Activated CD8-positive, alpha-beta memory T cell treated with anti-CD3 and anti-CD28 coated beads for 24 hours (primary cell): ENCODE data around the gene TCL1A.
A peak's percentile ranks its signal among the peaks of the same experiment; 100 is the strongest.

Experiments used
- DNase-seq: peaks from one replicate; pipeline ENCODE4 v3.0.0-alpha.2; 2020

Gene TCL1A

DNA sequence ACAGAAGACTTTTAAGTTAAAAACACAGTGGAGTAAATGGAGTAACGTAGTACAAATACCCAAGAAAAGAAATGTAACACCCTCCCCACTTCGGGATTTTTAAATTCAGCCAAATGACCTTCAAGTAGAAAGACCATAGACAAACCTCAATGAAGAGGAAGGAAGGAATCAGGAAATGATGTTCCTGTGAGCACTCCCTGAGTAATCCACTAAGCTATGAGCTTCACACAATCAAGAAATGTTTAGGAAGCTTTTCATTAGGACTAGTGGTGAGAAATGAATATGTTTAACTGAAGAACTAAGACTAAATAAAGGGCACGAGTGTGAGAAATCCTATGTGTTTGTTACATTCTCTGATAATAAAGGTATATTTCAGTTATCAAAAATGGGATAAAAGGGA lies 10.1 kb downstream of the TCL1A start:
- no peak for DNase-seq

DNA sequence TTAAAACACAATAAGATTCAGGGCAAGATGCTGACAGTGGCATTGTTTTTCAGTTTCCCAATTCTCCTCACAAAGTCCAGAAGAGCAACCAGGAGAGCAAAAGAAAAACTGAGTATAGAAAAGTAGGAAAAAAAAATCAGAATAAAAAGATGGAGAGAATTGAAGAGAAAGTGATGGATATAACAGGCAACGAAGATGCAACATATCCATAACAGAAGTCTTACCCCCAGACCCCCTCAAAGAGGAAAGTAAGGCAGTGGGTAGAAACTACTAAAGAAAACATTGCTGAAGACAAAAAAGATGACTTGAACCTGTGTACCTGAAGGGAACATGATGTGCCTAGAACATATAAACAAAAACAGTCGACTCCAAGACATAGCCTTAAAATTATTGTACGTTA lies 10.6 kb downstream of the TCL1A start:
- DNase-seq = no peak

DNA sequence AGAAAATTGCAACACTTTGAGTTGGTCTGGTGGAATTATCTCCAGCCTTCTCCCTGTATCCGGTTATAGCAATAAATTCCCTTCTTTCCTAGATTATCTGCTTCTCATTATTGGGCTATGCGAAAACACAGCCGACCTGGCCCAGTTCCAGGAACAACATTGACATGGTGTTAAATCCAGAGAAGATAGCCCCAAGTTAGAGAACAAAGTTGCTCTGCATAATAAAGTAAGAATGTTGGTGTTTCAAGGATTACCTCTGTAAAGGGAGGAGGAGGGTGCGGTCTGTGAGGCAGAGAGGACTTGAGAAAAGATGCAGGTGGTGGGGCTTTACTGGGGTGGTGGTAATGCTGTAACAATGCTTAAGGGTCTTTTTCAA lies 12.1 kb downstream of the TCL1A start:
- DNase-seq = no peak

DNA sequence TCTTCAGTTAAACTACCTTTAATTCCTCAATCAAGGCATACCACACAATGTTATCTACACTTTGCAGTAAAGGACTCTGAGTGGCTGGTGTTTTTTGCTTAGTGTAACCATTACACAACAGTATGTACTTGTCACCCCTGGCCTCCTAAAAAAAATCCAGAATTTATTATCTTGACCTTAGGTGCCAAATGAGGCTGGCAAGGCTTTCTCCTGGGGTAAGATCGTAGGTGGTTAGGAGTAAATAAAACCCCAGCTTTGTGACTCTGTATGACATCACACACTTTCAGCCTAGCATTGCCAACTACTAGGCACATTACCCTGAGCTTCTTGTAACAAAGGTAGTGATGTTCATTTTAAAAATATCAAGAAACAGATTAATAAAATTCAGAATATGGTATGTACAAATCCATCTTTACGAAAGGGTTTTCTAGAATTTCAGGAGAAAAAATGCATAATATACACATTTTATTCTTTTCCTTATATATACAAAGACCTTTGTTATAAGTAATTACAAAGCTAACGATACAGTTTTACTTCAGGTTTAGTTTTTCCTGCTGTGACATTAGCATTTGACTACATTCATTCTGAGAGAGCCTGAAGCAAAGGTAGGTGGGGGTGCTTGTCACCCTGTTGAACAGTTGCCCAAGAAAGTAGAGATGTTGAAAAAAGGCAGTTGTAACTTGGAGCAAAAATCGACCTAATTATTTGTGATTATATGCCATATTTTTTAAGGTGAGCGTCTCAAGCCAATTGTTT lies 13.5 kb downstream of the TCL1A start:
- DNase-seq = no peak

DNA sequence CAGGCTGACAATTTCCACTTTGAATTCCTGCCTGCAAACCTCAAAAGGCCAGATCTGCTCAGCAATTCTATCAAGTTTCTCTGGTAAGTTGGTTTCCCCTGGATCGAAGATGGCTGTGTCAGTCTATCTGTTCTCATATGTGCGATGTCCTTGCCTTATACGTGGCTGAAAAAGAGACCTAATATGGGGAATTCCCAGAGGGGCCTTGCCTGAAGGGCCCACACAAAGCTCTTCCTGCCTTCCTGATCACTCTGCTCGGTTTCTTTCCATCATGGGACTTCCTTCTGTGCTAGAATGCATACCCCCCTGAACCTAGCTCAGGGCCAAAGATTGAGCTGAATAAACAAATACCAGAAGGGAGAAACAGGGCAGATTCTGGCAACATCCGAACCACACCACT lies 14.5 kb downstream of the TCL1A start:
- no peak for DNase-seq

DNA sequence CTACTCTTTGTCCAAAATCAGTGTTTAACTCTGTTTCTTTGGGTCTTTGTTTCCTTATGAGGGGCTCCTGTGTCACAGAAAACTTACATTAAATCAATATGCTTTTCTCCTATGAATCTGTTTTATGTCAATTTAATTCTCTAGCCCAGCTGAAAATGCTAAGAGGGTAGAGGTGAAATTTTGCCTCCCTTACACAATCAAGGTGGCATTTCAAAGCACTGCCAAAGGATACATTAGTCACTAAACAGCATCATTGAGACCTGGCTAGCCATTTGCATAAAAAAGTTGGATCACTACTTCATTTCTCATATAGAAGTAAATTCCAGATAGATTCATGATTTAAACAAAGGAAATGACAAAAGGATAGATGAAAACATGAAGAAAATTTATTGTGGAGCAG lies 15.6 kb downstream of the TCL1A start:
- DNase-seq = no peak

DNA sequence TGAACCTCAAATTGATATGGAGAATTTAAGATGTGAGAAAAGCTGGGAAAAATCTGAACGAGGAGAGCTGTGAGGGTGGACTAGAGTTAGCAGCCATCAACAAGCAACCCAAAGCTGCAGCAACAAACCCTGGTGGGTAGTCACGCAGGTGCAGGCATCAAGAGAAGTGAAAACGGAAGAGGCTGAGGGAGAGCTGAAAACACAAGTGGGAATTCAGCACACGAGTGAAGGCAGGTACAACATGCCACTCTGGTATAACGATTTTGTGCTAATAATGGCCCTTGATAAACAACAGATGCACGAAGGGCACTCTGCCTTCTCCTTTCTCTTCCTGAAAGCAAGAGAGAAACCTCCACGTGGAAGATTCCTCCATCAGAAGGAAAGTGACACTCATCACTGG lies 16.2 kb downstream of the TCL1A start:
- DNase-seq = no peak

DNA sequence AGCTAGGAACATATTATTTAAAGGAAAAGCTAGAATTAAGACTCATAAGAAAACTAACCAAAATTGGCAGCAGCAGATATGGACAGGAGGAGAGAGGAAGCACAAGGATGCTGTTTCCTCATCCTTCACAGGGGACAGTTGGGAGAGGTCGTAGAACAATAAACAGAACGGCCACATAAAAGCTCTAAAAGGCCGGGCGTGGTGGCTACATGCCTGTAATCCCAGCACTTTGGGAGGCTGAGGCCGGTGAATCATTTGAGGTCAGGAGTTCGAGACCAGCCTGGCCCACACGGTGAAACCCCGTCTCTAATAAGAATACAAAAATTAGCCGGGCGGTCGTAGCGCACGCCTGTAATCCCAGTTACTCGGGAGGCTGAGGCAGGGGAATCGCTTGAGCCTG lies 17.2 kb downstream of the TCL1A start:
- DNase-seq = no peak

DNA sequence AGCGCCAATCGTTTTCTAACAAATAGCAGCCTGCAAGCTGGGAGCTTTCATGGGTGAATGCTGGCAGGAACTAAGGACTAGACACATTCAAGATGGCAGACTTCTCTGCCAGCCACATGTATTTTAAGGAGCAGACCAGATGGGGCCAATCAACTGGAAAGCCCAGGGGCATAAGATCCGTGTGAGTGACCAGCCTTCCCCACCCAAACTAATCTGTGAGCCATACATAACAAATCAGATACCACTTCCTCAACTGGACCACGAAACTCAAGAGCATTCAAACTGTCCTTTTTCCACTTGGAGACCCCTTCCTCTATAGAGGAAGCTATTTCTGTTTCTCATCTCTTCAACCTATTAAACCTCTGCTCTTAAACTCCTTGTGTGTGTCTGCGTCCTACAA lies 18.0 kb downstream of the TCL1A start:
- no peak for DNase-seq

DNA sequence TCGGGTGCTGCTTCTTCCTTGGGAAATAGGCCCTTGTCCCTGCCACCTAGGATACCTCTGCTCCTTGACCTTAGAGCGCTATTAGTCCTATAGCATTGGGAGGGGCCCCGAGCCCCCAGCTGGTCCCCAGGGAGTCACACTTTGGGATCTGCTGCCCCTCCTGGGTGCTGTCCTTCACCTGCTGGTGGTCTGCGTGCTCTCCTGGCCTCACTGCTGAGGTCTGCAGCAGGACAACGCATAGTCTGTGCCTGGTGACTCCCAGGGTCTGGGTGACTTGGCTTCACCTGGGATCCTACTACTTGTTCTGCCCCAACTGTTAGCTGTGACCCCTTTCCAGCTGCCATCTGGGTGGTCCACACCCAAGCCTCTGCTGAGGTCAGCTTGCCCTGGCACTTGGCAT lies 18.9 kb downstream of the TCL1A start:
- DNase-seq = no peak

DNA sequence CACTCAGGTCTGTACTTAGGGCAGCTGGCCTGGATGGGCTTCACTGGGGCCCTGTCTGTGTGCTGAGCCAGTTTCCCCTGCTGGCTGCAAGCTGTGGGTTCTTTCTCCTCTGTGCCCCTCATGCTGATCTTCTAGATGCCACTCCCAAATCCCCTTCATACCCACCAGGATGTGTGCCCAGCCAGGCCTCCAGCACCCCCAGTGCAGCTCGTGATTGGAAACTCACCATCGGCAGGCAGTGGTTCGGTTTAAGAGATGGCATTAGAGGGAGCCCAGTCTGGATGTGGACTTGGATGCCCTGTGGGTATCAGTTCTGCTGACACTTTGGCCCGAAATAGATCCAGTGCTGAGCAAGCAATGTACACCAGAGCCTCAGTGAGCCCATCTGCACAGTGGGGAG lies 21.8 kb downstream of the TCL1A start:
- no peak for DNase-seq

DNA sequence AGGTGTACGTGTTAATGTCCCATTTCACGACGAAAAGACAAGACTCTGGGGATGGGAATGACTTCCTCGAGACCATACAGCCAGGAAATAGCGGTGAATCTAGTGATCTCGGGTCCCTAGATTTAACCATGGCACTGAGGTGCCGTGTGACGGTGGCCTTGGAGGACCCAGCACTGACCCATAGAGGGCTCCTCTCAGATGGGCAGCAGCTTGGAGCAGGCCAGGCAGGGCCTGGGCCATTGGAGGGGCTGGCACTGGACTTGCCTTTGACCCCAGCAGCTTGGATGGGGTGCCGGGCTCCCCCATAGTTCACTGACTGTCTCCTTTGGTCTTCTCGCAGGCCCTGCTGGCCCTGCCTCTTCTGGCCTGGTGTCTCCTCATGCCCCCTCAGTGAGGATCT lies 22.3 kb downstream of the TCL1A start:
- DNase-seq = peak; percentile 32

DNA sequence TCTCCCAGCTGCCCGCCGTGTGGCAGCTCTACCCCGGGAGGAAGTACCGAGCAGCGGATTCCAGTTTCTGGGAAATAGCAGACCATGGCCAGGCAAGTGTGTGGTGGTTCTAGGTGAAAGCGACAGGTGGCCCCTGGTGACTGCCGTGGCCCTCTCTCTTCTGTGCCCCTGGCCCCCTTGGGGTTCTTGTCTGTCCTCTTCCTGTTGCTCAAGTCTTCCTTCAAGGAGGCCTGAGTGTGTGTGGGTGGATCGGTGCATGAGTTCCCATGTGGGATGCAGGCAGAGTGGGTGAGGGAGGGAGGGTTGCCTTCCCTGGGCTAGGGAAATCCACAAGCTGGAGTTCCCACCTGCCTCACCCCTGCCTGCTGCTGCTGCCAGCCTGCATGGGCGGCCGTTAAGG lies 23.1 kb downstream of the TCL1A start:
- peak; percentile 30 for DNase-seq

DNA sequence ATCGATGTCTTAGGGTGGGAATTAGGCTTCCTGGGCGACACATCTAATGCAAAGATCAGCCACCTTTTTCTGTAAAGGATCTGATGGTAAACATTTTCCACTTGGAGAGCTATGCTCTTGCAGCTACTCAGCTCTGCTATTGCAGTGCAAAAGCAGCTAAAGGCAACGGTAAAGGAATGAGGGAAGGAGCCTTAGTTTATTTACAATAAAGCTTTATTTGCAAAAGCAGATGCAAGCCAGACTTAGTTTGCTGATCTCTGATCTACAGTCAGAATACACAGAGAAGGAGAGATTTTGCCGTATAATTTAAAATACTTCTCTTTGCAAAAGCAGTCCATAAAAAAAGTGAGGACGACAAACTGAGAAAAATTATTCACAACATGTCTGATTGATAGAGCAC lies 24.5 kb downstream of the TCL1A start:
- peak; percentile 13 for DNase-seq

DNA sequence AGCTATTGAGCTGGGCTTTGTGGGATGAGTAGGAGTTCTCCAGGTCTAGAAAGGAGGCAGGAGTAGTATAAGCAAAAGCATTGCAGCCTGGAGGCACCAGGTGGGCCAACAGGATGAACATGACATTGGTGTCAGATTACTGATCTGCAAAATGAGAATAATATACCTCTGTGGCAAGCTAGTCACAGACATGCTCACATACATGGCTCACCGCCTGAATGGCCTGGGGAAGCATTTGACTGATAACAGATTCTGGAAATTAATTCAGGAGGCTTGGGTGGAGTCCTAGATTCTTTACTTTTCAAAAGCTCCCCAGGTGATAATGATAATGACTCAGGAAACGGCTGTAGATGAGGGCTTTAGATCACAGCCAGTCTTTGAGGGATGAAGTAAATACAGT lies 27.0 kb downstream of the TCL1A start:
- DNase-seq = no peak

DNA sequence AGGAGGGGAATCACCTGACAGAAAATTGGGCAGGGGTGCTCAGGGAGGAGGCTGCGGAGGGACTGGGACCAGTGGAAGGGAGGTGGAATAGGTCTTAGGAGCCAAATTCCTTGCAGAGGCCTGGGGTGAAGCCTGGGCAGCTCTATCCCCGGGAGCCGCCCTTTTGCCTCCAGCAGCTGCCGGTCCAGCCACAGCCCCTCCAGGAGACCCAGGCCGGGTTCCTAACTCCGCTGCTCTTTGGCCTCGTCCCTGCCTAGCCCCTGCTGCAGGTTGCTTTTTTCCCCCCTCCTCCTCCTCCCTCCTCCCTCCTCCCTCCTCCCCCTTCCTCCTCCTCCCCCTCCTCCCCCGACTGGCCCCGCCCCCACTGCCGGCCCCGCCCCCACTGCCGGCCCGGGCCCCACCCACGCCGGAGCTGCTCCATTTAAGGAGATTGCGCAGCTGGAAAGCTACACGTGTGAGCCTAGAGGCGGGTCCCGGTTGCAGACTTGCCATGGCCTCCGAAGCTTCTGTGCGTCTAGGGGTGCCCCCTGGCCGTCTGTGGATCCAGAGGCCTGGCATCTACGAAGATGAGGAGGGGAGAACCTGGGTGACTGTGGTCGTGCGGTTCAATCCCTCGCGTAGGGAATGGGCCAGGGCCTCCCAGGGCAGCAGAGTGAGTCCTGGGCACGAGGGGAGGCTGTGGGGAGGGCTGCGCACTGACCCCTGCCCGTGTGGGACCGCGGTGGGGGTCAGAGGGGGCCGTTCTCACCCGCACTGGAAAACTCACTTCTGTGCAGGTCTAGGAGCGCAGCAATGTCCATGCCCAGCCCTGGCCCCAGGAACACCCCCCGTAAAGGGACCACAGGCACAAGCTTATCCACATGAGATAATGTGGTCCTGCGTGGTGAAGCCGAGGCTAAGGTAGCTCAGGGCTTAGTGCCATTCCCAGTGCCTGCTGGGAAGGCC lies 27.7 kb downstream of the TCL1A start, which contains the start of gene TCL1B:
Gene TCL1B (plus strand): TSS at position 449 of the 945 bp plus-strand sequence. CDS start 42 bp downstream, at position 491.
- peak; percentile 38 for DNase-seq

DNA sequence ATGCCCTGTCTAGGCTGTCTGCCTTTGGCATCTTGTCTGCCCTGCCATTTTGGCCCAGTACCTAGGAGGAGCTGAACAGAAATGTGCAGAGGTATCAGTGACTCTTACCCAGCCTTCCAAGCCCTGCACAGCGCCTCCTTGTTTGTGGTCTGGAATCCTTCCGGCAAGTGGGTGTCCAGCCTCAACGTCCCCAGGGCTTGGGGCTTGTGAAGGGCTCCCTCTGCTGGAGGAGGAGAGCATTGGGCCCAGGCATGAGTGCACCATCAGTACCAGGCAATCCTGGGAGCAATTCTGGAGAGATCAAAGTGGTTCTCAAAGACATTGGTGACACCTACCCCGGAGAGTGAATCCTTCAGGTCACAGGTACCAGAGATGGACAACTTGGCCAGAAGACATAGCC lies 30.1 kb downstream of the TCL1A start:
- DNase-seq = no peak

DNA sequence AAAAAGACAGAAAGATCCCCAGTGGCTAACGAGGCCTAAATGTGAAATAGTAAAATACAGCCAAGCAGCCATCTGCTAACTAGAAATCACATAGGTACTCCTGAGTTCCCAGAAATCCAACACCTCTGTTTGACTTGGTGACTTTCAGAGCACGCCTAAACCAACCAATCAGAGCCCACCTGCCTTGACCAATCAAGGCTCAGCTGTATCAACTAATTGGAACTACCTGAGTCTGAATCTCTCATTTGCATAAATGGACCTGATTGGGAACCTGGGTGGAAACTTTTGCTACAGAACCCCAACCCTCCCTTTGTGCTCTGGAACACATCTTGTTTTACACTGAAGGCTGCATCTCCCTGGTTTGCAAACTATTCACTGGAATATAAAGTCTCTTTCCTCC lies 32.8 kb downstream of the TCL1A start:
- DNase-seq = no peak

DNA sequence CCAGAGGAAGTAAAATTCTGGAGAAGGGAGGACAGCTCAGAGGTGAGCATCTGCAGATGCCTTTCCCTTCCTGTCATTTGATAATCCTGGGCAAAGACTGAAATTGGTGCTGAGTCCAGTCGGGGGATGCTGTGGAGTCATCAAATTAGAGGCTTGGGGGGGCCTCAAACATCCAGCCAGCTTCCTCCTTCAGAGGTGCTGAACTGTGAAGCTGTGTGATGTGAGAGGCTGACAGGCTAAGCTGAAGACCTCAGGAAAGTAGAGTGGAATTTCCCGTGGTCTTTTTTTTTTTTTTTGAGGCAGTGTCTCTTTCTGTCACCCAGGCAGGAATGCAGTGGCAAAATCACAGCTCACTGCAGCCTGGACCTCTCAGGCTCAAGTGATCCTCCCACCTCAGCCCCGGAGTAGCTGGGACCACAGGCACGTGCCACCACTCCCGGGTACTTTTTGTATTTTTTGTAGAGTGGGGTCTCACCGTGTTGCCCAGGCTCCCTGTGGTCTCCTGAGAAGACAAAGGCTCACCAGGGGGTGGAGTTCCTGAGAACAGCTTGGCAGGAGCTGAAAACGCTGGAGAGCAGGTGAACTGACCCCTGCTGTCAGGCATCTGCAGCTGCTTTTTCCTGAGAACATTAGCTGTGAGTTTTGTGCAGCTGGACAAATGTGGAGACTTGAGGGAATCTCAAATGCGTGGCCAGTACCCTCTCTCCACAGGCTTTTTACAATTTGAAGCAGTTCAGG lies 33.8 kb downstream of the TCL1A start:
- DNase-seq = no peak

DNA sequence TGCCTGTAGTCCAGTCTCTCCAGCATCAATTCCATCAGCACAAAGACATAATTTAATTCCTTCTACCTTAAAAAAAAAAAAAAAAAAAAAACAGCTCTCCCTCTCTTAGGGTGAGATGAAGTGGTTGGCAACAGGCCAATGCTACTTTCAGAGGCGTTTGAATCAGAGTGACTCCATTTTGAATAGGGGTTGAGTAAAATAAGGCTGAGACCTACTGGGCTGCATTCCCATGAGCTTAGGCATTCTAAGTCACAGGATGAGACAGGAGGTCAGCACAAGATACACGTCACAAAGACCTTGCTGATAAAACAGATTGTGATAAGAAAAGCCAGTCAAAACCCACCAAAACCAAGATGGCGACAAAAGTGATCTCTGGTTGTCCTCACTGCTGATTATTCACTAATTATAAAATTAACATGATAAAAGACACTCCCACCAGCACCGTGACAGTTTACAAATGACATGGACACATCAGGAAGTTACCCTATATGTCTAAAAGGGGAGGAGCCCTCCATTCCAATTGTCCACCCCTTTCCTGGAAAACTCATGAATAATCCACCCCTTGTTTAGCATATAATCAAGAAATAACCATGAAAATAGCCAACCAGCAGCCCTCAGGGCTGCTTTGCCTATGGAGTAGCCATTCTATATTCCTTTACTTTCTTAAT lies 34.6 kb downstream of the TCL1A start:
- DNase-seq = no peak

DNA sequence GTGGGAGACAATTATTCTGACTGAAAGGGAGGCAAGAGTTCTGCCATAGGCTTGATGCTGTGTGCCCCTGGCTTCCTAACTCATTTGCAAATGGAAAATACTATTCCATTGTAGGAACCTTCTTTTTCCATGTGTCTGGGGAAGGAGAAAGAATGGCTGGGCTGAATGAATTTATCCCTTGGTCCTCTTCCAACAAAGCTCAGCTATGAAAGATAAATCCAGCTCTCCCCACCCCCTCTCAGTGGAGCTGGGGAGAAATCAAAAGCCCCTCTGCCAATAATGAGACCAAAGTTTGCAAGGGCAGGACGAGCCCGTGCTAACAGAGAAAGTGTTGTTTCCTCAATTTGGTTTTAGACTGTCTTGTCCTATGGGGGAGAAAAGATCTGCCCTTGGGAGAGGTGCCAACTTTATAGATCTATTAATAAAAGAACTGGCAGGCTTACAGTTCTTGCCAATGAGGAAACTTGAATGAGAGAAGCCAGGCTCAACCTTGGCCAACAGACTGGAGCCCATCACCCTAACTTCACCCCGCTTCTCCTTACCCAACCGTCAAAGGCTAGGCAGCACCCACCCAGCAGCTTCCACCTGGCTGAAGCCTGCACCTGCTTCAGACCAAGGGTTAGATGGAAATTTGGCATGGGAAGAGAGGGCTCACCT lies 36.6 kb downstream of the TCL1A start:
- DNase-seq = no peak

DNA sequence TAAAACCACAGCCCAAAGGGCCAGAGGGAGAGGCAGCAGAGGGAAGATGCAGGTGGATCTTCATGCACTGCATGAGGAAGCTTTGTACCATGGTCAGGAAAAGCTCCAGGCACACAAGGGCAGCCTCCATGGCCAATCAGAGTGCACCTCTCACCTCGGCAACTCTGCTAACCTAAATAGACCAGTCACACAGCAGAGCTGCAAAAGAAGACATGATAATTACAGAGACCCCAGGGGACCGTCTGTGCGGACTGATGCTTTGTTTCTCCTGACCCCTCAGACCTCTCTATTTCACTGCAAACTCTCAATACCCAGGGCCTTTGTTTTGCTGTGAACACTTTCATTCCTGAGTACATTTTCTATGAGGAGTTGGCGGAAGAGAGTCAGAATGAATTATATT lies 38.4 kb downstream of the TCL1A start:
- DNase-seq = no peak
